ENCODE data around the gene TLL2.

The TLL2 gene

DNA sequence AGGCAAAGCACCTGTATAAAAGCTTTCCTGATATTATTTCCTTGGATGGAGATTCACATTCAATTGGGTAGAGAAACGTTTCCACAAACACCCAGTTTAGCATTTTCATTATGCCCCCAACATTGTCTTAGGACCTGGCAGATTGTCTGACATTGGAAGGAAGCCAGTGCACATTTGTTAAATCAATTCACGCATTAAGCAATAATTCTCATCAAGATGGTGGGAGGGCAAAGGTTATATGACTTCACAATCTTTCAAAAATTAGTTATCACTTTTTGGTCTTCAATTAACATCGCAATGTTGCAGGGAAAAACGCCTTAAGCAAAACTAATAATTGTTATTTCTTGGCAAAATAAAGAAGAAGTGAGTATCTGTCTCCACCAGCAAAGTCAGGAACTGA lies 171.3 kb downstream of the TLL2 start:
- peaks cover 0 to 46% (median 0%) of the 10 kb centered on the region in 11 experiments; a peak in 2 of 22 replicates for H4K20me1 ChIP-seq

DNA sequence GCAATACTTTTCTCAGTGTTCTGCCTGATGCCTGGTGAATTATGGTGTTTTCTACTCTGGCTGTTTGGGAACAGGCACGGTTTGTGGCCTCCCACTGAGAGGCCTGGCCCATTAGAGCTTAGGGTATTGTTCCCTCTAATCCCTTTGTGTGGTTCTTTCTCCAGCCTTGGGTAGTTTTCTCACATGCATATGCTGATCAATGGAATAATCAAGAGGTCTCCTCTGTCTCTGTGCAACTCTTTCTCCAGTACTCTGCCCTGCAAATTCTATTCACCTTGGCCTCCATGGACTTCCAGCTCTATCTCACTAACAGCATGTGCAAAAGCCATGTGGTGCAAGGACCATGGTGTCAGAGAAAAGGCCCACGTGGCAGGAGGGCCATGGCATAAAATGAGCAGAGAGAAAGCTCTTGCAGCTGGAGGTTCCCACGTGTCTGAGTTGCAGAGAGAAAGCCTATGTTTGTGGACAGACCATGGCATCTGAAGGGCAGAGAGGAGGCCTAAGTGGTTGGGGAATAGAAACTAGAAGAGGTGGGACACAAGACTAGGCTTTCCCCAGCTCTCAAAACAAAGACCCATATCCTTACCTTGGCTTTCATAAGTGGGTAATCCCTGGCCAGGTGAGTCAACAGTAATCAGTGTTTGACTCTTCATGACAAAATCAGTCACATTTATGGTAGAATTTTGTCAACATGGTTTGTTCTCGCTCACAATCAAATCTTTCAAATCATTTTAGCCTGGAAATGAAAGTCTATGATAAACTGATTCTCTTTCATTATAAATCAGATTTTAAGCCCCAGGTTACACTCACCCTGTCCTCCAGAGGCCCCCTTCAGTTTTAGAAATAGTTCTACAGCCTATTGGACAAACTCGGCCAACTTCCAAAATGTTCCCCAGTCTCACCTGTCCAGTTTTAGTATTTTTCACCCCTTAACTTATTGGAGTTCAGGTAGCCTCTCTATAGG lies 172.2 kb downstream of the TLL2 start:
- Histone ChIP-seq H4K20me1 (peaks cover 0 to 55% (median 0%) of the 10 kb centered on the region in 11 experiments; a peak in 3 of 22 replicates), H3K27ac (no peak overlapping the region), H3K4me3 (no peak overlapping the region)

More for the DNA sequence above, 171.3 kb downstream of the TLL2 start:
- Histone ChIP-seq H3K4me3 (no peak overlapping the region), H3K4me1 (peaks cover 7 to 23% (median 15%) of the 10 kb centered on the region in 10 experiments; a peak in 13 of 20 replicates), H3K27me3 (no peaks in the 10 kb centered on the region), H3K36me3 (peaks cover 0 to 97% (median 83%) of the 10 kb centered on the region in 11 experiments; a peak in 16 of 22 replicates), H3K9me3 (replicated peaks in 1 of 11) (peaks cover 14 to 38% (median 27%) of the 10 kb centered on the region in 11 experiments; a peak in 21 of 22 replicates), H3K27ac (no peak overlapping the region), H3K4me2 (no peak overlapping the region), H3K9ac (no peak overlapping the region)
- no peak for TF ChIP-seq Cebpa-rat (IDR thresholded peaks at IDR 0.05)

DNA sequence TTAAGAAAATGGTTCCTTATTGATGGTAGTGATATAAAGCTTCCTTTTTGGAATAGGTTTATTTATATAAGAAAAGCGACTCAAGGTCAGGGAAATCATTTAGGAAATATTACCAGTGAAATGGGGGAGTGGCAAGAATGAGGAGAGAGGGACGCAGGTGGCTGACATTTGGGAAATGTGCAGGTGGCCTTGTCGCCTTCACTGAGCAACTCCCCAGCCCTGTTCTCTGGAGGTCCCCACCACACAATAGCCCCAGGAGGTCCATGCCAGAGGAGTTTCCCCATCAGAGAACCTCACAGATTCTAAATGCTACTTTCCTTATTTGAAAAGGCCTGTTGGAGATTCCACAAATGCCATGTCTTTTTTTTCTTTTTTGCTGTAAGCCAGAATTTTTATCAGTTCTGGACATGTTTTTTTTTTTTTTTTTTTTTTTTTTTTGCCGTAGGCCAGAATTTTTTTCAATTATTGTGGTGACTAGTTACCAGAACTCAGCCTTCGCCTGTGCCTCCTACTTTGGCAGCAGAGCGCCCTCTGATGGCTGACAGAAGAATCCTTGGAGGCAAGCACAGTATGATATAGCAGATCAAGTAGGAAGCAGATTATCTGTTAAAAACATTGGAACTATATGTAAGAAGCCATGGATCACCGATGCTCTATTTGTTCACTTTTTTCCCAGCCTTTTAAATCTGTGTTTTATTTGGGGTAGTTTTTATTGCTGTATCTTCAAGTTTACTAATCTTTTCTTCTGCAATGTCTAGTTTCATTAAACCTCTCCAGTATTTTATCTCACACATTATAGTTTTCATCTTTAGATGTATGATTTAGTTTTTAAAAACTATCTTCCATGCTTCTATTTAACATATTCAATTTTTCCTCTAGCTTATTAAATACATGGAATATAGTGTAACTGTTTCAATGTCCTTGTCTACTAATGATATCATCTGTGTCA lies 173.5 kb downstream of the TLL2 start:
- H3K27ac ChIP-seq = no peak overlapping the region
- peaks cover 9 to 21% (median 16%) of the 10 kb centered on the region in 10 experiments; a peak in 16 of 20 replicates for H3K4me1 ChIP-seq
- peaks cover under 1 to 25% (median 13%) of the 10 kb centered on the region in 11 experiments; a peak in 17 of 22 replicates for H3K9me3 ChIP-seq (replicated peaks in 1 of 11)
- peaks cover 0 to 68% (median 0%) of the 10 kb centered on the region in 11 experiments; a peak in 4 of 22 replicates for H4K20me1 ChIP-seq
- TF ChIP-seq Cebpa-rat (IDR thresholded peaks at IDR 0.05) = no peak
- no peak overlapping the region for H3K4me3 ChIP-seq
- H3K9ac ChIP-seq = no peak overlapping the region
- no peaks in the 10 kb centered on the region for H3K27me3 ChIP-seq
- peaks cover 0 to 100% (median 85%) of the 10 kb centered on the region in 11 experiments; a peak in 15 of 22 replicates for H3K36me3 ChIP-seq
- H3K4me2 ChIP-seq = no peak overlapping the region

More for the DNA sequence above, 172.2 kb downstream of the TLL2 start:
- Histone ChIP-seq H3K36me3 (peaks cover 0 to 100% (median 85%) of the 10 kb centered on the region in 11 experiments; a peak in 16 of 22 replicates), H3K27me3 (no peaks in the 10 kb centered on the region), H3K9ac (no peak overlapping the region), H3K4me1 (peaks cover 7 to 23% (median 15%) of the 10 kb centered on the region in 10 experiments; a peak in 13 of 20 replicates), H3K9me3 (replicated peaks in 1 of 11) (peaks cover 13 to 38% (median 26%) of the 10 kb centered on the region in 11 experiments; a peak in 21 of 22 replicates), H3K4me2 (no peak overlapping the region)
- TF ChIP-seq Cebpa-rat (IDR thresholded peaks at IDR 0.05) = no peak

DNA sequence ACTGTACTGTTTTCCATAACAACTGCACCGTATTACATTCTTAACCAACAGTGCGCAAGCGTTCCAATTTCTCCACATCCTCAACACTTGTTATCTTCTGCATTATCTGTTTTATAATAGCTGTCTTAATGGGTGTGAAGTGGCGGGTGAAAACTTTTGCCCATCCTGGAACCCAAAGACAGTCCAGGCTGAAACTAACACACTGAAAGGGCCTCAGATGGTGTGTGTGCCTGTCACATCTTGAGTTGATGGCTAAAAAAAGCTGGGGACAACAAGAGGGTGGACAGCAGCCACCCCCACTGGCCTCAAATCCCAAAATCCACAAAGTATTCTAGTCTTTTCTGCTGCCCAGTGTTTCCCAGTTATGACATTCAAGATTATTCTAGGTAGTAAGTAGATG lies 174.3 kb downstream of the TLL2 start:
- Histone ChIP-seq H3K36me3 (peaks cover 0 to 100% (median 82%) of the 10 kb centered on the region in 11 experiments; a peak in 15 of 22 replicates), H3K9ac (no peak overlapping the region)

DNA sequence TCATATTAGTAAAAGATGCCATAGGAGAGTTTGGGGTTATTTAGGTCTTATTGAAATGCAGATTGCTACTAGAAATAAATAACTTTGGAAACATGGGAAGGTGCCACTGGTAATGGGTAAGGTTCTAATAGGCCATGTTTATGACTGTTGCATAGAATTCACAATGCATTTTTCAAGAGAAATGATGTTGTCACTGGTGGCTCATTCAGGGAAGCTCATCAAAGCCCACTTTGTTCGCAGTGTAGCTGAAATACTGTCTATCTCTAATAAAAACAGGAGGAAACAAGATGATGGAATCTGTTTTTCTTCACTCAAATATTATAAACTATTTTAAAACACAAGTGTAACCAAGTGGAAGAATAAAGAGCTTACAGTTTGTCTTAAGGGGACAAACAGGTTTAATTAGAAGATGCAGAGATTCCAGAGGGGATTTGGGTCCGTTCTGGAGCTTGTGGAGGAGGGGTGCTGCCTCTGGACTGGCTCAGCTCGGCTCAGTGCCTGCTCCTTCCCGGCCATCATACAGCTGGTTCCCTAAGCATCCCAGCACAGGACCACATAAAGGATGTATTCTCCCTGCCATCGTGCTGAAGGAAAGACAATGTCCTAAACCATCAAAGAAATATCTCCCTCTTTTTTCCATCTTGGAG lies 175.3 kb downstream of the TLL2 start:
- H3K27me3 ChIP-seq = no peaks in the 10 kb centered on the region
- peaks cover 0 to 100% (median 80%) of the 10 kb centered on the region in 11 experiments; a peak in 15 of 22 replicates for H3K36me3 ChIP-seq
- H3K4me1 ChIP-seq = peaks cover under 1 to 15% (median 9%) of the 10 kb centered on the region in 10 experiments; a peak in 14 of 20 replicates
- no peak overlapping the region for H3K4me2 ChIP-seq
- peaks cover 0 to 78% (median 0%) of the 10 kb centered on the region in 11 experiments; a peak in 4 of 22 replicates for H4K20me1 ChIP-seq
- TF ChIP-seq Cebpa-rat (IDR thresholded peaks at IDR 0.05) = no peak
- H3K9ac ChIP-seq = peak overlapping the region in 1 of 11 experiments; percentile 9; a peak in 1 of 22 replicates
- H3K4me3 ChIP-seq = no peak overlapping the region
- H3K27ac ChIP-seq = peak overlapping the region in 1 of 11 experiments; percentile 12; a peak in 1 of 22 replicates
- H3K9me3 ChIP-seq (replicated peaks in 1 of 11) = peaks cover 0 to 8% (median 0%) of the 10 kb centered on the region in 11 experiments; a peak in 4 of 22 replicates

More for the DNA sequence above, 174.3 kb downstream of the TLL2 start:
- no peak for TF ChIP-seq Cebpa-rat (IDR thresholded peaks at IDR 0.05)
- H3K9me3 ChIP-seq (replicated peaks in 1 of 11) = peaks cover 0 to 18% (median 5%) of the 10 kb centered on the region in 11 experiments; a peak in 8 of 22 replicates
- H3K4me3 ChIP-seq = no peak overlapping the region
- H4K20me1 ChIP-seq = peaks cover 0 to 76% (median 0%) of the 10 kb centered on the region in 11 experiments; a peak in 4 of 22 replicates
- no peak overlapping the region for H3K4me2 ChIP-seq
- H3K4me1 ChIP-seq = peaks cover 11 to 20% (median 15%) of the 10 kb centered on the region in 10 experiments; a peak in 16 of 20 replicates
- H3K27ac ChIP-seq = no peak overlapping the region
- H3K27me3 ChIP-seq = no peaks in the 10 kb centered on the region

DNA sequence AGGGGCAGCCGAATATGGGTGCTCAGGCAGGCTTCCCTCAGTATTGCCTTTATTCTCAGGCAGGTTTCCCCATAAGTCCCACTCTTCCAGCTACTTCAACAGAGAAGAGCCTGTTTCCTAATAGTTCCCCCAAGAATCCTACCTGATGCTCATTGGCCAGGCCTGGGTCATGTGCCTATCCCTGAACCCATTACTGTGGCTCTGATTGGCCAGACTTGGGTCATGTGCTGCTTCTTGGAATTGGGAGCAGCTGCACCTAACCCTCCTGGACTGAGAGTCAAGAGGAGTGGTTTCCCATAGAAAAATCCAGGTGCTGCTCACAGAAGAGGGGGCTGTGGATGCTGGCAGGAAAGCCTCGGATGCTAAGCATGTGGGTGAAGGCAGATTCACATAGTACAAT lies 176.6 kb downstream of the TLL2 start:
- peaks cover 0 to 100% (median 80%) of the 10 kb centered on the region in 11 experiments; a peak in 15 of 22 replicates for H3K36me3 ChIP-seq
- no peak for TF ChIP-seq Cebpa-rat (IDR thresholded peaks at IDR 0.05)

DNA sequence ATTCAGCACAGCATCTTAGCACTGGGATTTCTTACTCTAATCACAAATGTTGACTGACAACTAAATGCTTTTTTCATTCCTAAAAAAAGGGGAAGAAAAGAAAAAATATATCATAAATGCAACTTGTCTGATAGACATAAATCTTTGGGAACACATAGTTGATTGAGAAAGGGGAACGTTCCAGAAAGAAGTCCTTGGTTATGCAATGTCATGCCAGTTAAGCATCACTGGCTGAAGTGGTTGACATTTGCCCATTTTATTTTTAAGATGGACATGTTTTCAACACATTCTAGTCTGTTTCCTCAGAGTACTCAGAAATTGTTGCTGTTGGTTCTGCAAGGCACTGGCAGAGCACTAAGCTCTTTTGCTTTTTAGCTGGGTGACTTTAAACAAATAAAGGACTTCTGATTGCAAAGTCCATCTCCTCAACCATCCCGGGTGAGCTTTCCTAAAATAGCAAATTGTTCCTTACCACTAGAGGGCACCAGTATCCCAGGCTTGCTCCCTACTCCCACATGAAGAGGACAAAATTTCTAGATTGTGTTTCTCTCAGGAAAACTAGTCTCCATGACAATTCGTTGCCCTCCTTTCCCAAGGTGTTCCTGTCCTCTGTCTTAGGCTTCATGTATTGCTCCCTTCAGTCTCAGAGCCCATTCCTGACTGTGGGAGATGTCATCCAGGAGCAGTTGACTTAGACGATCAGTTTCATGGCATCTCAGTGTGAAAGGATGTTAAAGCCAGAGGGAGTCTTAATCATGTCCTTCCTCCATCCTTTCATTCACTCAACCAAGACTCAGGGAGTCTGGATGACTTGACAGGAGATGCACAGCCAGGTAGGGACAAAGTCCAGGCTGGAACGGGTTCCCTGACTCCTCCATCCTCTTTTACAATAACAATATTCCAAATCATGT lies 178.9 kb downstream of the TLL2 start:
- Histone ChIP-seq H3K4me1 (peaks cover under 1 to 18% (median 7%) of the 10 kb centered on the region in 10 experiments; a peak in 14 of 20 replicates), H3K4me2 (peak overlapping the region in 5 of 11 experiments; percentile 30 to 69 (median 40); a peak in 9 of 22 replicates), H4K20me1 (peaks cover 0 to 98% (median 0%) of the 10 kb centered on the region in 11 experiments; a peak in 4 of 22 replicates), H3K9ac (no peak overlapping the region), H3K4me3 (no peak overlapping the region), H3K27me3 (no peaks in the 10 kb centered on the region), H3K27ac (peak overlapping the region in 3 of 11 experiments; percentile 7 to 22 (median 8); a peak in 4 of 22 replicates), H3K9me3 (replicated peaks in 1 of 11) (no peaks in the 10 kb centered on the region), H3K36me3 (peaks cover 0 to 100% (median 89%) of the 10 kb centered on the region in 11 experiments; a peak in 15 of 22 replicates)
- no peak for TF ChIP-seq Cebpa-rat (IDR thresholded peaks at IDR 0.05)

More for the DNA sequence above, 176.6 kb downstream of the TLL2 start:
- Histone ChIP-seq H3K9ac (no peak overlapping the region), H4K20me1 (peaks cover 0 to 90% (median 0%) of the 10 kb centered on the region in 11 experiments; a peak in 4 of 22 replicates), H3K27ac (no peak overlapping the region), H3K4me1 (peaks cover 0 to 18% (median 7%) of the 10 kb centered on the region in 10 experiments; a peak in 10 of 20 replicates), H3K9me3 (replicated peaks in 1 of 11) (no peaks in the 10 kb centered on the region), H3K4me2 (no peak overlapping the region), H3K4me3 (no peak overlapping the region), H3K27me3 (no peaks in the 10 kb centered on the region)
